Inferior parietal cortex (tissue), 1 donor: ENCODE data around the gene CD276.
"Not testable (repeated sequence)": the region's sequence is repeated elsewhere in the genome, so short reads cannot be mapped to it uniquely, and the experiment has no call there.

ENCODE experiments used
- DNase-seq: peaks from one replicate; pipeline ENCODE4 v3.0.0-alpha.2; 2016; ENCODE audit errors: extremely low spot score

The CD276 gene

DNA sequence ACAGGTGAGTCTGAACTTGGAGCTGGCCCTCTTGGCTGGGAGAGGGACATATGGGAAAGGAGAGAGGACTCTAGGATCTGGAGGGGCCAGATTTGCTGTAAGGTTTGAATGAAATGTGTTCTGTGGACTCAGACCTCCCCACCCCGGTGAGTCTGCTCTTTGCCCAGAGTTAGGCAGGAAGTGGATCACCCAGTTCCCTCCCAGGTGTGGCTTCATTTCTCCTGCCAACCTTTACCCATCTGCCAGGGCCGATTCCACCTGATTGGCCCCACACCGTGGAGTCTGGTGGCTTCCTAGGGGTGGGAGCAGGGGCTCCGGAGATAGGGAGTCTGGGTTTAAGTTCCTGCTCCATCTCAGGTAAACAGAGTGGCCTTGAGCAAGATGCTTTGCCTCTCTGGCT is 25.5 kb downstream of the CD276 start:
- no peak for DNase-seq

GRCh38 chr15:73710321-73710720 is 26.1 kb downstream of the CD276 start:
- no peak for DNase-seq

- no peak for DNase-seq
These were observed 27.3 kb downstream of the CD276 start for GRCh38 chr15:73711526-73711925.

DNA sequence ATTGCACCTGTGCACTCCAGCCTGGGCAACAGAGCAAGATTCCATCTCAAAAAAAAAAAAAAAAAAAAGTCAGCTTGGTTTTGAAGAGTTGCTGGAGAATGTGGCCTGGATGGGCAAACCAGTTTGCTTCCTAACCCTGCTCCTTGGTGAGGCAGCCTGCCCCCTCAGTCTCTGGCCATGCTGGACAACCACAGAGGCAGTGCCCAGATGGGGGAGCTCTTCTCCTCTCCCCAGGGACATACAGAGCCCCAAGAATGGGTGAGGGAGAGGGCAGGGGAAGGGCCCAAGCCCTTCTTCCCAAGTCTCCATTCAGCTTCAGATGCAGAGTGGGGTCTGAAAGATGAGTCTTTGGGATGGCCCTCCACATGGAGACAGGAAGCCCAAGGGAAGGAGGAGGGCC is 27.9 kb downstream of the CD276 start:
- DNase-seq, result no peak

- DNase-seq, result no peak
These were observed 30.6 kb downstream of the CD276 start for GRCh38 chr15:73714695-73715301.

DNA sequence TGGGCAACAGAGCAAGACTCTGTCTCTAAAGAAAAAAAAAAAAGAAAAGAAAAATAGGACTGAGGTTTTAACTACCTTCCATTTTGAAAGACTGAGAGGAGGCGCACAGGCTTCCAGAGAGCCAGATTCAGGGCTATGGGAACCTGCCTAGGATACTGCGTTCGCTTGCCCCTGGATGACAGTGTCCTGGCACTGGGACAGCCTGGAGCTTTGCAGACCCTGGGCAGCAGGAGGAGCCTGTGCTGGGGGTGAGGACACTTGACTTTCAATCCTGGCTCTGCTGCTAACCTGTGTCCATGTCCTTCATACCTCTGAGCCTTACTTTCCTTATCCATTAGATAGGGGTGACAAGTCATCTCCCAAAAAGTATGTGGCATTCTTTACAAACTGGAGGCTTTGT is 31.2 kb downstream of the CD276 start:
- no peak for DNase-seq

GRCh38 chr15:73716417-73716816 is 32.2 kb downstream of the CD276 start:
- DNase-seq, result no peak

GRCh38 chr15:73717206-73717605 is 33.0 kb downstream of the CD276 start:
- DNase-seq, result no peak

DNA sequence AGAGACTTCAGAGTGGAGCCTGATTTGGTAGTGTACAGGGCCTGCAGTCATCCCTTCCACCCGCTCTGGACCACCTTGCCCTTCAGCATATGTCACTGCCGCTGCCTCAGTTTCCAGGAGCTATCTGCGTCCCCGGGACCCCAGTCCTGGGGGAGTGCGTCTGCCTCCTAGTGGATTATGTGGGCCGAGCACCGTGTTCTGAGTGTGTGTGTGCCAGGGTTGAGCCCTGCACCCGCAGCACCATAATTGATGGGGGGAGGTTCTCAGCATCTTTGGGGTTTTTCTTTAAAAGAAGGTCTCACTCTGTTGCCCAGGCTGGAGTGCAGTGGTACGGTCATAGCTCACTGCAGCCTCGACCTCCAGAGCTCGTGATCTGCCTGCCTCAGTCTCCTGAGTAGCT is 33.6 kb downstream of the CD276 start:
- DNase-seq, result no peak

GRCh38 chr15:73718694-73719093 is 34.5 kb downstream of the CD276 start:
- DNase-seq, result no peak

GRCh38 chr15:73722425-73722824 is 38.2 kb downstream of the CD276 start:
- no peak for DNase-seq

DNA sequence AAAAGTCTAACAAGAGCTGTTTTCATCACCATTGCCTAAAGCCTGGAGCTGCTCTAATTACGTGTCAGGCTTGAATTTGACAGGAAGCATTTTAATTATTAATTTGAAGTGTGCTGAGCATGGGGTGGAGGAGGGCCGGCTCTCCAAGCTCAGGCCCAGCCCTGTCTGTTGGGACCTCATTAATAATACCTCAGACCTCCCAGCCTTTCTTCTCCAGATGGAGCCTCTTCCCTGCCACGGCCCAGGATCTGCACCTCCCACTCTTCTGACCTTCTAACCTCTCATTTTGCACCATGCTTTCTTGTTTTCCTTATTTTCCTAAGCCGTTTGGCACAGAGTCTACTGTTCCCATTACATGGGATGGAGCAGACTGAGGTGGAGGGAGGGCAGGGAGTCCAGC is 39.0 kb downstream of the CD276 start:
- DNase-seq, result no peak

DNA sequence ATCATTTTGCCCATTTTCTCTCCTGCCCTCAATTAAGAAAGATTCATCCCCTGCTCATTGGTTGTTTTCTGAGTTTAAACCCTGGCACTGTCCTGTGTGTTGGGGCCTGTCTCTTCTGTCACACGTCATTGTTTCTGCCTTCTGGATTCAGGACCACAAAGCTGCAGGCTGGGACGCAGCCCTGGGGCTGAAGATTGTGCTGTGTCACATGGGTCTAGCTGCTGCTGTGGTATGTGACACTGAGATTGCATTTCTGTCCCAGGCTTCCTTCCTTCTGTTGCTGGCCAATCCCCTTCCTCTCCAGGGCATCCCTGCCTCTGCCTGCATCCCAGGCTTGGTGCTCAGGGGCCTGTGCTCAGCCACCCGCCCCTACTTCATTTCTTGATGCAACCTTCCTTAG is 40.0 kb downstream of the CD276 start:
- no peak for DNase-seq

- DNase-seq, result no peak
These were observed 43.3 kb downstream of the CD276 start for GRCh38 chr15:73727330-73727976.

GRCh38 chr15:73732051-73732450 is 47.9 kb downstream of the CD276 start:
- not testable (repeated sequence) for DNase-seq

GRCh38 chr15:73732930-73733329 is 48.7 kb downstream of the CD276 start:
- DNase-seq, result no peak

- DNase-seq, result no peak
These were observed 53.4 kb downstream of the CD276 start for GRCh38 chr15:73737535-73737934.

DNA sequence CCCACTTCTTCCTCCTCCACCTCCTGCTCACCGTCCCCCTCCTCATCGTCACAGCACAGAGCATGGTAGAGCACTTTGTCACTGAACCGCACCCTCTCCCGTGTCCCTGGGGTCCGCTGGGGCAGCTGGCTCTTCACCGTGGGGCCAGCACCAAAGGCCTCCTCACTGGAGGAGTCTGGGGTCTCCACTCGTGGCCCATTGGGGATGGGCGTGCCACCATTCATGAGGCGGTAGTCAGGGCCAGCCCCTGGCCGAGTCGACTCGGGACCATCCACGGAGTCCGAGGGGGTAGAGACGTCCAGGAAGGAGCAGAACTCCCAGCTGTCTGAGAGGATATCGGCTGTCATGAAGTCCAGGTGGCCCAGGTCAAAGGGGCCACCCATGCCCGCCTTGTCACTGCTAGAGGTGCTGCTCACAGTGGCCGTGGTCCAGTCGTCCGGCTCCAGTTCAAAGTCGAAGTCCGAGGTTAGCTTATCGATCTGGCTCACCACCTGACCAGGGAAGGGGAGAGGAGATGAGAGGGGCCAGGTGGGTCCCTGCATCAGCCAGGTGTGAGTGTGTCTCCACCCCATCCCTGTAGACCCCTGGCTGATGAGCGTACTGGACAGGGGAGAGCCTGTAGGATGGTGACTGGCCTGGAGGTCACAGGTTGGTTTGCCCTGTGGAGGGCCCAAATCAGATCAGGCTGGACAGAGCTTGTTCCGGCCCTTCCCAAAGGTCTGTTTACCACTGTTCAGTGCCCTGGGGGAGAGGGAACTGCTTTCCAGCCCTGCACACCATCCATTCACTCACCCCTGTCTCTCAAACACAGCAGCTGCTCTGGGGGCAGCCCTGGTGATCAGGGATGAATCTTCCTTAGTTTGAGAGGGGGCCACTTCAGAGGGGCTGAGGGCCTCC is 56.2 kb downstream of the CD276 start:
- no peak for DNase-seq

DNA sequence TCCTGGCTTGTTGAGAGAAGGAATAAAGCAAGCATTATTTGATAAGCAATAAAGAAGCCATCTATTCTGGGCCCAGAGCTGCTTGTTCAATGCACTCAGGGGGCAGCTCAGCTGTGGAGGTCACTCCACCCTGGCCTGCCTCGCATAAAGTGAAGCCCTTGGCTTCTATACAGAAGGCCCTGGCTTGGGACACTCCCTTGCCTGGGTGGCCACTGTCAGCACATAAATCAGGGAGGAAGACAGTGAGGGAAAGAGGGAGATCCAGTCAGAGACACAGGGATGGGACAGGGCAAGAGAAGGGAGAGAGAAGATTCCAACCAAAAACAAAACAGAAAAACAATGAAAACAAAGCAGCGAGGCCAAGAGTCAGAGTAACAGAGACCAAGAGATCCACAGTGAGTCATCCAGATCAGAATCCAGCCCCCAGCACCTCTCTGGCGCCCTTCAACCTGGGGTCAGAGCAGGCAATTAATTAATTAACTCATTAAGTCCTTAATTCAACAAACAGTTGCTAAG is 57.2 kb downstream of the CD276 start:
- DNase-seq, result no peak

- no peak for DNase-seq
These were observed 60.1 kb downstream of the CD276 start for GRCh38 chr15:73744293-73744692.

- no peak for DNase-seq
These were observed 60.9 kb downstream of the CD276 start for GRCh38 chr15:73745073-73745472.

DNA sequence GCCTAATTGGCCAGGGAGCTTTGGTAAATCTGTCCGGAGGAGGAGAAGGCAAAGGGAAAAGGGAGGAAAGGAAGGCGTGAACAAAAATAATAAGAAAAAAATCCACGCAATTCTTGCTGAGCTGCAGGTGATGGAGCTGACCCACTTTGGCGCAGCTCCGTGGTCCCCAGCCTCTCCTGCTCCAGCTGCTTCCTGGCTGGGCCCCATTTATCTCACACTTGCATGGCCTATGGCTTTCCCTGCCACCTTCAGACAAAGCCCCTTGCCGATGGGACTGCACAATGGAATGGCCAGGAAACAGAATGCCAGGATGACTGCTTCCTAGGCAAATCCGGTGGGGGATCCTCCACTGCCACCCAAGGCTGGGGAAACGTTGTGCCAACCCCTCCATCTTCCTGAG is 62.1 kb downstream of the CD276 start:
- DNase-seq, result no peak

GRCh38 chr15:73746883-73747282 is 62.7 kb downstream of the CD276 start:
- DNase-seq, result no peak
